CD4-positive, alpha-beta T cell treated with Interleukin-2 at 100 ng/mL for 4 hours (primary cell): ENCODE data around the gene ADK.
"Not testable (repeated sequence)": the region's sequence is repeated elsewhere in the genome, so short reads cannot be mapped to it uniquely, and the experiment has no call there.

Experiments used
- DNase-seq: peaks from one replicate; pipeline ENCODE4 v3.0.0-alpha.2; 2020; ENCODE audit warnings: low spot score

The ADK gene

GRCh38 chr10:74431816-74432215 is 280.8 kb downstream of the ADK start:
- DNase-seq: no peak

- DNase-seq: no peak
Observed at GRCh38 chr10:74432841-74433594, 282.0 kb downstream of the ADK start.

GRCh38 chr10:74433595-74433956 is 282.6 kb downstream of the ADK start:
- no peak for DNase-seq

GRCh38 chr10:74433993-74434392 is 283.0 kb downstream of the ADK start:
- no peak for DNase-seq

GRCh38 chr10:74434547-74434946 is 283.5 kb downstream of the ADK start:
- no peak for DNase-seq

- DNase-seq: no peak
Observed at GRCh38 chr10:74436523-74437170, 285.6 kb downstream of the ADK start.

- DNase-seq: no peak
Observed at GRCh38 chr10:74437822-74438221, 286.8 kb downstream of the ADK start.

GRCh38 chr10:74439213-74439612 is 288.2 kb downstream of the ADK start:
- no peak for DNase-seq

- peak; percentile 9 for DNase-seq
Observed at GRCh38 chr10:74445493-74445892, 294.5 kb downstream of the ADK start.

GRCh38 chr10:74450602-74451001 is 299.6 kb downstream of the ADK start:
- DNase-seq: no peak

- DNase-seq: no peak
Observed at GRCh38 chr10:74451127-74451829, 300.3 kb downstream of the ADK start.

- DNase-seq: no peak
Observed at GRCh38 chr10:74453169-74453568, 302.1 kb downstream of the ADK start.

- DNase-seq: not testable (repeated sequence)
Observed at GRCh38 chr10:74457478-74457877, 306.5 kb downstream of the ADK start.

GRCh38 chr10:74460812-74461211 is 309.8 kb downstream of the ADK start:
- no peak for DNase-seq

GRCh38 chr10:74474022-74474713 is 323.1 kb downstream of the ADK start:
- no peak for DNase-seq

- not testable (repeated sequence) for DNase-seq
Observed at GRCh38 chr10:74476162-74476706, 325.2 kb downstream of the ADK start.

GRCh38 chr10:74480778-74481177 is 329.8 kb downstream of the ADK start:
- DNase-seq: no peak

- no peak for DNase-seq
Observed at GRCh38 chr10:74483356-74483755, 332.3 kb downstream of the ADK start.

- DNase-seq: no peak
Observed at GRCh38 chr10:74485283-74485682, 334.3 kb downstream of the ADK start.

GRCh38 chr10:74486659-74487058 is 335.6 kb downstream of the ADK start:
- DNase-seq: no peak

- no peak for DNase-seq
Observed at GRCh38 chr10:74488907-74489306, 337.9 kb downstream of the ADK start.

GRCh38 chr10:74490551-74490950 is 339.5 kb downstream of the ADK start:
- DNase-seq: no peak
